ENCODE data around the gene NOS1AP.

The NOS1AP gene

GRCh38 chr1:162168261-162168660 is 98.8 kb downstream of the NOS1AP start:
- H3K9me3 ChIP-seq (ENCODE audit: low read length): no peaks in the 10 kb centered on the region
- H3K9me2 ChIP-seq (ENCODE audit: low read depth, low read length): no peaks in the 10 kb centered on the region
- no peak overlapping the region for H3K9ac ChIP-seq (ENCODE audit: low read length)
- H3K4me3 ChIP-seq (ENCODE audit: low read depth, low read length, poor library complexity, severe bottlenecking): no peak overlapping the region
- no peaks in the 10 kb centered on the region for H3F3A ChIP-seq (ENCODE audit: insufficient read depth, low read length)
- H3K4me2 ChIP-seq (ENCODE audit: low read length): no peak overlapping the region
- no peaks in the 10 kb centered on the region for H3K4me1 ChIP-seq (ENCODE audit: insufficient read depth, low read length, severe bottlenecking)
- no peaks in the 10 kb centered on the region for H3K36me3 ChIP-seq (ENCODE audit: insufficient read depth, low read length)
- no peaks in the 10 kb centered on the region for H3K79me2 ChIP-seq (ENCODE audit: insufficient read depth, low read length)
- no peak for TF ChIP-seq EZH2 (IDR thresholded peaks at IDR 0.05; ENCODE audit: borderline replicate concordance, low read length)
- TF ChIP-seq CTCF (IDR thresholded peaks at IDR 0.05; ENCODE audit: low read length): no peak
- no peak overlapping the region for H2AFZ ChIP-seq (ENCODE audit: low read length)
- no peaks in the 10 kb centered on the region for H3K27me3 ChIP-seq (ENCODE audit: insufficient read depth, low read length)
- H4K20me1 ChIP-seq (ENCODE audit: insufficient read depth, low read length): no peaks in the 10 kb centered on the region
- H3K27ac ChIP-seq (ENCODE audit: low read depth, low read length, poor library complexity, severe bottlenecking): no peak overlapping the region

GRCh38 chr1:162169031-162169790 is 99.7 kb downstream of the NOS1AP start:
- Histone ChIP-seq H3K4me2 (ENCODE audit: low read length) (no peak overlapping the region), H3K4me3 (ENCODE audit: low read depth, low read length, poor library complexity, severe bottlenecking) (no peak overlapping the region), H3F3A (ENCODE audit: insufficient read depth, low read length) (no peaks in the 10 kb centered on the region), H3K36me3 (ENCODE audit: insufficient read depth, low read length) (no peaks in the 10 kb centered on the region), H3K4me1 (ENCODE audit: insufficient read depth, low read length, severe bottlenecking) (no peaks in the 10 kb centered on the region), H3K79me2 (ENCODE audit: insufficient read depth, low read length) (no peaks in the 10 kb centered on the region), H3K27ac (ENCODE audit: low read depth, low read length, poor library complexity, severe bottlenecking) (no peak overlapping the region), H3K9ac (ENCODE audit: low read length) (no peak overlapping the region), H3K9me2 (ENCODE audit: low read depth, low read length) (no peaks in the 10 kb centered on the region), H3K27me3 (ENCODE audit: insufficient read depth, low read length) (no peaks in the 10 kb centered on the region), H3K9me3 (ENCODE audit: low read length) (no peaks in the 10 kb centered on the region), H4K20me1 (ENCODE audit: insufficient read depth, low read length) (no peaks in the 10 kb centered on the region), H2AFZ (ENCODE audit: low read length) (no peak overlapping the region)
- TF ChIP-seq EZH2 (IDR thresholded peaks at IDR 0.05; ENCODE audit: borderline replicate concordance, low read length): no peak
- no peak for TF ChIP-seq CTCF (IDR thresholded peaks at IDR 0.05; ENCODE audit: low read length)

- Histone ChIP-seq H3K9me3 (ENCODE audit: low read length) (no peaks in the 10 kb centered on the region), H2AFZ (ENCODE audit: low read length) (no peak overlapping the region), H3K27me3 (ENCODE audit: insufficient read depth, low read length) (no peaks in the 10 kb centered on the region), H4K20me1 (ENCODE audit: insufficient read depth, low read length) (no peaks in the 10 kb centered on the region), H3K4me3 (ENCODE audit: low read depth, low read length, poor library complexity, severe bottlenecking) (no peak overlapping the region), H3K36me3 (ENCODE audit: insufficient read depth, low read length) (no peaks in the 10 kb centered on the region), H3K9ac (ENCODE audit: low read length) (no peak overlapping the region), H3K9me2 (ENCODE audit: low read depth, low read length) (no peaks in the 10 kb centered on the region), H3K27ac (ENCODE audit: low read depth, low read length, poor library complexity, severe bottlenecking) (no peak overlapping the region), H3K4me1 (ENCODE audit: insufficient read depth, low read length, severe bottlenecking) (no peaks in the 10 kb centered on the region), H3F3A (ENCODE audit: insufficient read depth, low read length) (no peaks in the 10 kb centered on the region), H3K4me2 (ENCODE audit: low read length) (no peak overlapping the region), H3K79me2 (ENCODE audit: insufficient read depth, low read length) (no peaks in the 10 kb centered on the region)
- TF ChIP-seq EZH2 (IDR thresholded peaks at IDR 0.05; ENCODE audit: borderline replicate concordance, low read length): no peak
- no peak for TF ChIP-seq CTCF (IDR thresholded peaks at IDR 0.05; ENCODE audit: low read length)
Observed at GRCh38 chr1:162171111-162171510, 101.6 kb downstream of the NOS1AP start.

Data from OCI-LY1 (cell line).